A549 (cell line): ENCODE measurements around the gene C1orf105. TPM values are rescaled to one million over a fixed set of nuclear protein-coding genes. Genes with fewer than 3 reads are reported as not detected.

ENCODE experiments used
- ATAC-seq, 2 experiments: fragments of 200-7000 bp in 1 of 2; fragments of >200 bp in 1 of 2; cut with Nextera tagmentation in 1 of 2; cut with Tn5 transposase in 1 of 2; 3 replicates each; pipeline versions ENCODE4 v1.8.0 to v1.9.1; 2018 to 2020; ENCODE audit warnings: mild to moderate bottlenecking in 1 of 2, moderate library complexity in 1 of 2
- CTCF ChIA-PET: fragments of 300-600 bp; sonication (Branson Sonifier 250); formaldehyde crosslinking; extraction: SDS; loops from one replicate; lab custom pipeline; 2021; ENCODE audit warnings: antibody characterized with exemption, inconsistent platforms; lab: Yijun Ruan, JAX
- POLR2A ChIA-PET: fragments of 350-600 bp; formaldehyde crosslinking; extraction: SDS; loops from one replicate; lab custom pipeline; 2021; ENCODE audit warnings: antibody characterized with exemption, inconsistent platforms; lab: Yijun Ruan, JAX
- DNase-seq, 2 experiments: peaks; one replicate each; pipeline versions ENCODE4 v3.0.0 to v3.0.0-alpha.2; 2011 to 2016; ENCODE audit warnings: low read depth in 1 of 2, low spot score in 1 of 2
- FAIRE-seq: peaks from 2 replicates; lab custom pipeline; 2011; peaks lifted over from hg19 to GRCh38; lab: Jason Lieb, UNC
- H3K27ac ChIP-seq, 2 experiments: fragments of >200 bp; sonication (Bioruptor Twin); formaldehyde crosslinking; 3 replicates each; pipeline ENCODE4 v1.5.1; 2016 to 2017
- H3K4me1 ChIP-seq: fragments of >200 bp; sonication (Bioruptor Twin); formaldehyde crosslinking; 3 replicates; pipeline ENCODE4 v1.6.1; 2016
- H3K4me2 ChIP-seq: fragments of >200 bp; sonication (Bioruptor Twin); formaldehyde crosslinking; 3 replicates; pipeline ENCODE4 v1.6.1; 2016
- H3K4me3 ChIP-seq: fragments of >200 bp; sonication (Bioruptor Twin); formaldehyde crosslinking; 3 replicates; pipeline ENCODE4 v1.5.1; 2016
- H3K9me3 ChIP-seq: fragments of >200 bp; sonication (Bioruptor Twin); formaldehyde crosslinking; 3 replicates; pipeline ENCODE4 v1.6.1; 2016
- ATOH8 ChIP-seq: fragments of 250-450 bp; sonication (Bioruptor Pico); IDR thresholded peaks from 2 replicates; pipeline ENCODE4 v1.5.0; 2020; ENCODE audit warnings: low read depth, mild to moderate bottlenecking, moderate library complexity
- BCL3 ChIP-seq: fragments of >200 bp; sonication (Bioruptor Twin); formaldehyde crosslinking; IDR thresholded peaks from 3 replicates; pipeline ENCODE4 v1.6.1; 2016
- CBX8 ChIP-seq: fragments of 200-600 bp; sonication (generic); IDR thresholded peaks from 2 replicates; pipeline ENCODE4 v1.6.1; 2016
- CHD4 ChIP-seq: fragments of 200-600 bp; sonication (generic); IDR thresholded peaks from 2 replicates; pipeline ENCODE4 v1.6.1; 2016; ENCODE audit warnings: antibody characterized with exemption, mild to moderate bottlenecking, borderline replicate concordance
- CTCF ChIP-seq: fragments of >200 bp; sonication (Bioruptor Twin); formaldehyde crosslinking; IDR thresholded peaks from 3 replicates; pipeline ENCODE4 v1.5.1; 2016
- EHMT2 ChIP-seq: fragments of 200-600 bp; sonication (generic); IDR thresholded peaks from 2 replicates; pipeline ENCODE4 v1.6.1; 2016; ENCODE audit warnings: antibody characterized with exemption, low read depth, mild to moderate bottlenecking, moderate library complexity
- EP300 ChIP-seq, 2 experiments: fragments of >200 bp; sonication (Bioruptor Twin); formaldehyde crosslinking; IDR thresholded peaks; 2 replicates in 1 of 2; 3 replicates in 1 of 2; pipeline ENCODE4 v1.6.1; 2016 to 2017
- FOSL2 ChIP-seq, 2 experiments: fragments of 450-650 bp in 1 of 2; fragments of >200 bp in 1 of 2; sonication (Bioruptor Twin) in 1 of 2; formaldehyde crosslinking; IDR thresholded peaks; 2 replicates each; pipeline versions ENCODE4 v1.5.0 to v1.6.1; 2016 to 2020; ENCODE audit warnings: mild to moderate bottlenecking in 1 of 2, moderate library complexity in 1 of 2
- FOXS1 ChIP-seq: fragments of 250-450 bp; sonication (Bioruptor Pico); IDR thresholded peaks from 2 replicates; pipeline ENCODE4 v1.5.0; 2020; ENCODE audit warnings: mild to moderate bottlenecking, moderate library complexity
- GATA3 ChIP-seq: IDR thresholded peaks from 2 replicates; pipeline ENCODE4 v1.6.1; 2012; ENCODE audit warnings: borderline replicate concordance
- HDAC2 ChIP-seq: fragments of 200-600 bp; sonication (generic); IDR thresholded peaks from 2 replicates; pipeline ENCODE4 v1.6.1; 2016
- JUN ChIP-seq, 2 experiments: fragments of >200 bp; sonication (Bioruptor Twin); formaldehyde crosslinking; IDR thresholded peaks; 2 replicates in 1 of 2; 3 replicates in 1 of 2; pipeline ENCODE4 v1.6.1; 2016 to 2017
- JUNB ChIP-seq: fragments of >200 bp; sonication (Bioruptor Twin); formaldehyde crosslinking; IDR thresholded peaks from 2 replicates; pipeline ENCODE4 v1.6.1; 2016
- KDM1A ChIP-seq: fragments of 200-600 bp; sonication (generic); IDR thresholded peaks from 2 replicates; pipeline ENCODE4 v1.6.1; 2016; ENCODE audit warnings: low read depth, mild to moderate bottlenecking
- MAFK ChIP-seq: fragments of 450-650 bp; IDR thresholded peaks from 2 replicates; pipeline ENCODE4 v1.6.1; 2014; ENCODE audit not compliant: partially characterized antibody
- NFE2L2 ChIP-seq: fragments of 150-350 bp; conservative IDR thresholded peaks from 2 replicates; pipeline ENCODE4 v1.6.1; 2014; ENCODE audit warnings: low read length
- NPAS2 ChIP-seq: fragments of 250-450 bp; sonication (Bioruptor Pico); IDR thresholded peaks from 2 replicates; pipeline ENCODE4 v1.8.0; 2022; ENCODE audit warnings: mild to moderate bottlenecking, moderate library complexity, borderline replicate concordance
- PHF8 ChIP-seq: fragments of 200-600 bp; sonication (generic); IDR thresholded peaks from 2 replicates; pipeline ENCODE4 v1.6.1; 2016; ENCODE audit warnings: low read depth, mild to moderate bottlenecking, antibody characterized with exemption, moderate library complexity, borderline replicate concordance
- RAD21 ChIP-seq, 2 experiments: fragments of >200 bp in 1 of 2; sonication (Bioruptor Twin) in 1 of 2; formaldehyde crosslinking in 1 of 2; IDR thresholded peaks in 1 of 2; conservative IDR thresholded peaks in 1 of 2; 2 replicates in 1 of 2; 3 replicates in 1 of 2; pipeline ENCODE4 v1.6.1; 2012 to 2018; ENCODE audit warnings: inconsistent platforms in 1 of 2
- RCOR1 ChIP-seq: fragments of 150-350 bp; IDR thresholded peaks from 2 replicates; pipeline ENCODE4 v1.6.1; 2014; ENCODE audit warnings: antibody characterized with exemption, low read length, low read depth
- RFX5 ChIP-seq: fragments of 450-650 bp; IDR thresholded peaks from 2 replicates; pipeline ENCODE4 v1.7.1; 2014; ENCODE audit warnings: antibody characterized with exemption, mild to moderate bottlenecking, moderate library complexity
- SMC3 ChIP-seq: fragments of >200 bp; sonication (Bioruptor Twin); formaldehyde crosslinking; IDR thresholded peaks from 3 replicates; pipeline ENCODE4 v1.6.1; 2018; ENCODE audit warnings: inconsistent platforms
- SREBF2 ChIP-seq: fragments of 450-650 bp; IDR thresholded peaks from 2 replicates; pipeline ENCODE4 v1.6.1; 2014; ENCODE audit warnings: mild to moderate bottlenecking, moderate library complexity
- TFCP2L1 ChIP-seq: fragments of 250-450 bp; sonication (Bioruptor Pico); IDR thresholded peaks from 2 replicates; pipeline ENCODE4 v1.5.0; 2021; ENCODE audit warnings: mild to moderate bottlenecking
- ZSCAN20 ChIP-seq: fragments of 250-450 bp; sonication (Bioruptor Pico); IDR thresholded peaks from 2 replicates; pipeline ENCODE4 v1.8.0; 2022; ENCODE audit warnings: mild to moderate bottlenecking, moderate library complexity
- WGBS: methylation state at CpG from one replicate; pipeline ENCODE4 v1.1.6; 2017; ENCODE audit errors: missing lambda C conversion rate; 5-methylcytosine and 5-hydroxymethylcytosine counted together
- polyA plus RNA-seq, 4 experiments: library from polyadenylated mRNA; depleted of rRNA in 3 of 4; stranded (reverse); fragments of >200 nt; fragmentation: RNase III in 1 of 4; extraction: RNeasy Plus Mini Kit Qiagen cat#74134 plus additional on column Dnase treatment in 1 of 4; gene quantifications; 2 replicates in 3 of 4; 3 replicates in 1 of 4; pipeline ENCODE4 v1.2.3, GENCODE V29; 2011 to 2017

Gene C1orf105
- polyA plus RNA-seq, 2 of the 4 experiments (the other 2 are of a cell fraction): 0.40 TPM; not detected in 1

- H3K4me3 ChIP-seq: no peak overlapping the region
- H3K27ac ChIP-seq: peak overlapping the region; percentile 77 to 90
- CTCF ChIA-PET: interaction anchor here (0.6 to 7.1 kb wide), 14 partner anchors 9 to 447 kb away, joined by 3 to 62 read pairs (median 6); partner anchors contain the start of gene SUCO
- H3K9me3 ChIP-seq: no peaks in the 10 kb centered on the region
- POLR2A ChIA-PET: interaction anchor here (4.2 kb wide), 1 partner anchor 83 kb away, joined by 36 read pairs; the partner anchor contains the start of gene SUCO
- H3K4me2 ChIP-seq: peak overlapping the region; percentile 64
- peak; percentile 36 to 85 for DNase-seq
- H3K4me1 ChIP-seq: peaks cover 70% of the 10 kb centered on the region
- FAIRE-seq: no peak
- no peak for TF ChIP-seq KDM1A
- no peak for TF ChIP-seq HDAC2
- no peak for TF ChIP-seq TFCP2L1
- TF ChIP-seq RAD21 (conservative IDR thresholded peaks at IDR 0.05 in 1 of 2, IDR thresholded peaks at IDR 0.05 in 1 of 2): no peak
- peak in 1 of 2 experiments; percentile 31; a peak in 1 of 5 replicates for TF ChIP-seq JUN (IDR thresholded peaks at IDR 0.05)
- TF ChIP-seq EHMT2: no peak
- TF ChIP-seq CHD4: no peak
- no peak for TF ChIP-seq ZSCAN20
- no peak for TF ChIP-seq SREBF2
- 0 out of 2 replicates have a peak, but pooled peaks have one; percentile 56 for TF ChIP-seq FOSL2 (IDR thresholded peaks at IDR 0.05)
- peak; percentile 67 for TF ChIP-seq FOSL2 (CRISPR knock-in tag; IDR thresholded peaks at IDR 0.05)
- TF ChIP-seq CBX8: no peak
- TF ChIP-seq SMC3: no peak; the same call in 2 of the 3 replicates
- TF ChIP-seq BCL3: 0 out of 3 replicates have a peak, but pooled peaks have one; percentile 59
- no peak; the same call in 1 of the 2 replicates for TF ChIP-seq ATOH8
- TF ChIP-seq FOXS1: no peak
- peak; percentile 39; the same call in 1 of the 2 replicates for TF ChIP-seq GATA3
- peak; percentile 90 for TF ChIP-seq MAFK
- TF ChIP-seq NFE2L2: no peak
- TF ChIP-seq NPAS2: no peak
- TF ChIP-seq PHF8: no peak
- TF ChIP-seq EP300 (IDR thresholded peaks at IDR 0.05): no peak; a peak in 1 of 5 replicates
- TF ChIP-seq RFX5: no peak
- peak; percentile 70 for TF ChIP-seq JUNB
- TF ChIP-seq RCOR1: no peak
- TF ChIP-seq CTCF: no peak
- peak; percentile 74 to 76 for ATAC-seq
- WGBS: under 1% methylated on average over 6 of the region's 6 CpGs
Measured at GRCh38 chr1:172448995-172449584, 28.6 kb downstream of the C1orf105 start.
